PFSK-1 (cell line): ENCODE measurements around the gene PIF1.

Experiments
- FOXP2 ChIP-seq: optimal IDR thresholded peaks from 2 replicates; pipeline ENCODE3; 2011; ENCODE audit warnings: borderline replicate concordance, control low read depth, inconsistent platforms; ENCODE audit not compliant: insufficient read depth; ENCODE audit errors: extremely low read length, extremely low read depth
- POLR2AphosphoS5 ChIP-seq: IDR thresholded peaks from 2 replicates; pipeline ENCODE4 v1.6.1; 2012; ENCODE audit warnings: low read depth, mild to moderate bottlenecking, control low read depth, low read length, moderate library complexity
- SIN3A ChIP-seq: IDR thresholded peaks from 2 replicates; pipeline ENCODE4 v1.6.1; 2012; ENCODE audit warnings: mild to moderate bottlenecking, low read length, moderate library complexity, borderline replicate concordance; ENCODE audit not compliant: insufficient read depth
- TAF1 ChIP-seq: IDR thresholded peaks from 2 replicates; pipeline ENCODE4 v1.6.1; 2012; ENCODE audit warnings: low read length, control low read depth, borderline replicate concordance; ENCODE audit not compliant: insufficient read depth
- TF ChIP-seq, protein P1 (sequence below), 2 experiments: IDR thresholded peaks; 2 replicates each; pipeline versions ENCODE4 v1.6.1 to v1.8.0; 2011 to 2012; ENCODE audit warnings: low read depth in 2 of 2, low read length in 2 of 2, control low read depth in 1 of 2, inconsistent platforms in 1 of 2, mild to moderate bottlenecking in 1 of 2, moderate library complexity in 1 of 2; ENCODE audit not compliant: insufficient read depth in 1 of 2

DNA sequence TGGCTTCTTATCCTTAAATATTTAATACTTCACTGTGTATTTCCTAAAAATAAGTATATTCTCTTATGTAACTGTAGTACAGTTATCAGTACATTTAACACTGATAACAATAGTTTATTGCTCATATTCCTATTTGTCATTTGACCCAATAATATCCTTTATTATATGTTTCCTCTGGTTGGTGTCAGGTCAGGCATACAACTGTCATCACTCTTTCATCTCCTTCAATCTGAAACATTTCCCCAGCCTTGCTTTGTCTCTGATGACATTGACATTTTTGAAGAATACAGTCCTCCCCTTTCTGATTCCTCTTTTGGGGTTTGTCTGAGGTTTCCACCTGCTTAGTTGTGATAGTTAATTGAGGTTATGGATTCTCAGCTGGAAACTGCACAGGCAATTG lies 44.1 kb upstream of the PIF1 start:
- TF ChIP-seq POLR2AphosphoS5 (no peak), FOXP2 (no peak), SIN3A (no peak), TAF1 (no peak)
- TF ChIP-seq, protein P1, sequence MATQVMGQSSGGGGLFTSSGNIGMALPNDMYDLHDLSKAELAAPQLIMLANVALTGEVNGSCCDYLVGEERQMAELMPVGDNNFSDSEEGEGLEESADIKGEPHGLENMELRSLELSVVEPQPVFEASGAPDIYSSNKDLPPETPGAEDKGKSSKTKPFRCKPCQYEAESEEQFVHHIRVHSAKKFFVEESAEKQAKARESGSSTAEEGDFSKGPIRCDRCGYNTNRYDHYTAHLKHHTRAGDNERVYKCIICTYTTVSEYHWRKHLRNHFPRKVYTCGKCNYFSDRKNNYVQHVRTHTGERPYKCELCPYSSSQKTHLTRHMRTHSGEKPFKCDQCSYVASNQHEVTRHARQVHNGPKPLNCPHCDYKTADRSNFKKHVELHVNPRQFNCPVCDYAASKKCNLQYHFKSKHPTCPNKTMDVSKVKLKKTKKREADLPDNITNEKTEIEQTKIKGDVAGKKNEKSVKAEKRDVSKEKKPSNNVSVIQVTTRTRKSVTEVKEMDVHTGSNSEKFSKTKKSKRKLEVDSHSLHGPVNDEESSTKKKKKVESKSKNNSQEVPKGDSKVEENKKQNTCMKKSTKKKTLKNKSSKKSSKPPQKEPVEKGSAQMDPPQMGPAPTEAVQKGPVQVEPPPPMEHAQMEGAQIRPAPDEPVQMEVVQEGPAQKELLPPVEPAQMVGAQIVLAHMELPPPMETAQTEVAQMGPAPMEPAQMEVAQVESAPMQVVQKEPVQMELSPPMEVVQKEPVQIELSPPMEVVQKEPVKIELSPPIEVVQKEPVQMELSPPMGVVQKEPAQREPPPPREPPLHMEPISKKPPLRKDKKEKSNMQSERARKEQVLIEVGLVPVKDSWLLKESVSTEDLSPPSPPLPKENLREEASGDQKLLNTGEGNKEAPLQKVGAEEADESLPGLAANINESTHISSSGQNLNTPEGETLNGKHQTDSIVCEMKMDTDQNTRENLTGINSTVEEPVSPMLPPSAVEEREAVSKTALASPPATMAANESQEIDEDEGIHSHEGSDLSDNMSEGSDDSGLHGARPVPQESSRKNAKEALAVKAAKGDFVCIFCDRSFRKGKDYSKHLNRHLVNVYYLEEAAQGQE (IDR thresholded peaks at IDR 0.05; ENCODE audit: insufficient read depth in 1 of 2, low read depth in 2 of 2, low read length in 2 of 2) = no peak
